GM12891 (cell line): Measurements from ENCODE around the gene SRPK1.

Experiments used
- POLR2A ChIP-seq: IDR thresholded peaks from 2 replicates; pipeline ENCODE4 v1.6.1; 2011; ENCODE audit warnings: low read depth, low read length, control low read depth
- POLR2AphosphoS5 ChIP-seq: IDR thresholded peaks from 2 replicates; pipeline ENCODE4 v1.6.1; 2011; ENCODE audit warnings: low read depth, low read length, control low read depth
- TAF1 ChIP-seq: IDR thresholded peaks from 2 replicates; pipeline ENCODE4 v1.6.1; 2011; ENCODE audit warnings: low read depth, low read length, control low read depth

GRCh38 chr6:35823601-35824000, 97.3 kb downstream of the SRPK1 start:
- TF ChIP-seq POLR2A (no peak), TAF1 (no peak), POLR2AphosphoS5 (no peak)
